HCT116 (cell line): ENCODE measurements around the gene TPI1. TPM values are rescaled to one million over a fixed set of nuclear protein-coding genes. Genes with fewer than 3 reads are reported as not detected.
A peak's percentile ranks its signal among the peaks of the same experiment; 100 is the strongest.

ENCODE experiments used
- ATAC-seq: fragments of 200-7000 bp; cut with Tn5 transposase; 2 replicates; pipeline ENCODE4 v1.9.1; 2020; ENCODE audit warnings: mild to moderate bottlenecking, moderate library complexity
- BruUV-seq: library from RNA; stranded (reverse); fragments of 400-500 nt; replicated peaks from 2 replicates; lab custom pipeline; 2021; lab: Mats Ljungman, UMichigan
- CTCF ChIA-PET: fragments of 300-600 bp; sonication (Branson Sonifier 250); formaldehyde crosslinking; loops from one replicate; lab custom pipeline; 2021; ENCODE audit warnings: antibody characterized with exemption; lab: Charles Lee
- POLR2A ChIA-PET: fragments of 300-600, 350-600 bp; sonication (Branson Sonifier 250); formaldehyde crosslinking; loops from one replicate; lab custom pipeline; 2021; ENCODE audit warnings: antibody characterized with exemption; lab: Charles Lee
- RAD21 ChIA-PET, 2 experiments: fragments of 300-600 bp; sonication (Branson Sonifier 250); formaldehyde crosslinking; loops; one replicate each; lab custom pipeline; 2023; ENCODE audit warnings: low total read pairs in 2 of 2; ENCODE audit not compliant: uncharacterized antibody in 2 of 2, unreplicated experiment in 2 of 2, low non-redundant PET in 1 of 2; lab: Charles Lee
- DNase-seq: peaks from one replicate; pipeline ENCODE4 v3.0.0-alpha.2; 2010; ENCODE audit warnings: low read depth, low spot score
- H2AFZ ChIP-seq: fragments of 200-600 bp; shearing (Covaris generic), sonication (generic); 2 replicates; pipeline ENCODE4 v1.6.1; 2017; ENCODE audit warnings: low read depth, mixed run types, mixed read lengths, antibody characterized with exemption, low read length; ENCODE audit not compliant: poor library complexity, severe bottlenecking
- H3K27ac ChIP-seq: 2 replicates; pipeline ENCODE4 v1.5.1; 2012; ENCODE audit warnings: low read depth, low read length
- H3K27me3 ChIP-seq: fragments of 200-600 bp; sonication (generic); 2 replicates; pipeline ENCODE4 v1.6.1; 2016; ENCODE audit warnings: mixed run types, low read length, mixed read lengths; ENCODE audit not compliant: insufficient read depth
- H3K36me3 ChIP-seq, 2 experiments: fragments of 200-500 bp in 1 of 2; fragments of 200-600 bp in 1 of 2; sonication (Bioruptor generic) in 1 of 2; sonication (generic) in 1 of 2; 2 replicates each; pipeline versions ENCODE4 v1.5.1 to v1.6.1; 2014 to 2016; ENCODE audit warnings: low read length in 2 of 2, inconsistent platforms in 1 of 2, mixed read lengths in 1 of 2, mixed run types in 1 of 2; ENCODE audit not compliant: insufficient read depth in 2 of 2, control insufficient read depth in 1 of 2
- H3K4me1 ChIP-seq, 2 experiments: fragments of 200-600 bp in 1 of 2; sonication (generic) in 1 of 2; 2 replicates each; pipeline versions ENCODE4 v1.5.1 to v1.6.1; 2012 to 2017; ENCODE audit warnings: low read length in 2 of 2, inconsistent platforms in 1 of 2, mild to moderate bottlenecking in 1 of 2, mixed read lengths in 1 of 2, mixed run types in 1 of 2, moderate library complexity in 1 of 2; ENCODE audit not compliant: insufficient read depth in 2 of 2, control insufficient read depth in 1 of 2
- H3K4me2 ChIP-seq: fragments of 200-600 bp; sonication (generic); 2 replicates; pipeline ENCODE4 v1.6.1; 2017; ENCODE audit warnings: mixed run types, low read length, mixed read lengths
- H3K4me3 ChIP-seq, 2 experiments: fragments of 200-600 bp in 1 of 2; sonication (generic) in 1 of 2; replicated peaks in 1 of 2; 2 replicates each; pipeline ENCODE4 v1.5.1; 2011 to 2016; ENCODE audit warnings: low read length in 2 of 2, control low read depth in 1 of 2, low read depth in 1 of 2, mild to moderate bottlenecking in 1 of 2, mixed read lengths in 1 of 2, mixed run types in 1 of 2
- H3K79me2 ChIP-seq: fragments of 200-600 bp; sonication (generic); 2 replicates; pipeline ENCODE4 v1.6.1; 2017; ENCODE audit warnings: mild to moderate bottlenecking, mixed run types, low read length, moderate library complexity, mixed read lengths; ENCODE audit not compliant: insufficient read depth
- H3K9ac ChIP-seq: fragments of 200-600 bp; sonication (generic); 2 replicates; pipeline ENCODE4 v1.6.1; 2016; ENCODE audit warnings: low read length, mixed read lengths
- H3K9me2 ChIP-seq: fragments of 200-600 bp; sonication (generic), shearing (Covaris generic); 2 replicates; pipeline ENCODE4 v1.6.1; 2017; ENCODE audit warnings: mixed run types, mild to moderate bottlenecking, moderate library complexity; ENCODE audit not compliant: insufficient read depth
- H3K9me3 ChIP-seq, 2 experiments: fragments of 200-500 bp in 1 of 2; fragments of 200-600 bp in 1 of 2; sonication (Bioruptor generic) in 1 of 2; sonication (generic) in 1 of 2; 2 replicates each; pipeline ENCODE4 v1.6.1; 2014 to 2017; ENCODE audit warnings: low read length in 2 of 2, mixed read lengths in 2 of 2, inconsistent platforms in 1 of 2, low read depth in 1 of 2, mild to moderate bottlenecking in 1 of 2, mixed run types in 1 of 2, moderate library complexity in 1 of 2; ENCODE audit not compliant: control insufficient read depth in 1 of 2, insufficient read depth in 1 of 2
- H4K20me1 ChIP-seq: fragments of 200-600 bp; sonication (generic), shearing (Covaris generic); 2 replicates; pipeline ENCODE4 v1.6.1; 2017; ENCODE audit warnings: mixed run types, mild to moderate bottlenecking, moderate library complexity; ENCODE audit not compliant: insufficient read depth
- ELF1 ChIP-seq: IDR thresholded peaks from 2 replicates; pipeline ENCODE4 v1.6.1; 2012; ENCODE audit warnings: low read depth, borderline replicate concordance
- JUND ChIP-seq: IDR thresholded peaks from 2 replicates; pipeline ENCODE4 v1.6.1; 2012
- POLR2A ChIP-seq: IDR thresholded peaks from 2 replicates; pipeline ENCODE4 v1.7.0; 2011; ENCODE audit warnings: borderline replicate concordance; ENCODE audit not compliant: insufficient read depth, insufficient read length; ENCODE audit errors: extremely low read depth
- POLR2AphosphoS5 ChIP-seq: IDR thresholded peaks from 2 replicates; pipeline ENCODE4 v1.6.1; 2011; ENCODE audit warnings: mild to moderate bottlenecking, low read depth, low read length, moderate library complexity
- ZFX ChIP-seq: fragments of 450-650 bp; IDR thresholded peaks from 2 replicates; pipeline ENCODE4 v1.6.1; 2017
- intact Hi-C: fragments of 100-400 bp; cut with micrococcal nuclease; formaldehyde crosslinking; loops from 2 replicates; pipeline ENCODE4 v1.10.0; 2022
- total RNA-seq: library from RNA; stranded (reverse); gene quantifications from one replicate; pipeline ENCODE4 v1.2.1, GENCODE V29; 2021; ENCODE audit not compliant: unreplicated experiment

TPI1 gene
- total RNA-seq, 1 experiment from 2014 or later, result 1,068 TPM

DNA sequence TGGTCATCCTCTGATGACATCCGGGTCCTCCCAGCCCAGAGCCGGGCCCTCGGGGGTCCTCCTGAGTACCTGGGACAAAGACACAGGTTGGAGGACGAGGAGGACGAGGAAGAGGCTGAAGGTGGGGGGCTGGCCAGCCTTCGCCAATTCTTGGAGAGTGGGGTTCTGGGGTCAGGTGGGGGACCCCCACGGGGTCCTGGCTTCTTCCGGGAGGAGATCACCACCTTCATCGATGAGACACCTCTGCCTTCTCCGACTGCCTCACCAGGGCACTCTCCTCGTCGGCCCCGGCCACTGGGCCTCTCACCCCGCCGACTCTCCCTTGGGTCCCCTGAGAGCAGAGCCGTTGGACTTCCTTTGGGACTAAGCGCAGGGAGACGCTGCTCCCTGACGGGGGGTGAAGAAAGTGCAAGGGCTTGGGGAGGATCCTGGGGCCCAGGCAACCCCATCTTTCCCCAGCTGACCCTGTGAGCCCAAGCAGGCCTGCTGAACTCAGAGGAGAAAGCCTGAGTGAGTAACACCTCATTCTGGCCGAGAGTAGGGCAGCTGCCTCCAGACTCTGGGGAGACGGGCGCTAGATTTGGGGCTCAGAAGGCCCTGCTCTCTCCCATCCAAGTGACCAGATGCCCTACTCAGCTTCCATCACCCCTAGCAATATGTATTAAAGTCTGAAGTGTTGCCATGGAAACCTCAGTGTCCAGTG, 40.4 kb upstream of the TPI1 start:
- BruUV-seq, result no TSS peak
- Histone ChIP-seq H3K79me2 (peaks cover 31% of the 10 kb centered on the region), H3K9me3 (no peaks in the 10 kb centered on the region), H3K9me2 (no peaks in the 10 kb centered on the region), H3K27ac (peak overlapping the region; percentile 78), H3K4me1 (peaks cover 17 to 41% of the 10 kb centered on the region in 2 experiments), H3K4me2 (peak overlapping the region; percentile 91), H4K20me1 (no peaks in the 10 kb centered on the region), H3K36me3 (peaks cover 5 to 12% of the 10 kb centered on the region in 2 experiments; a peak in 2 of 4 replicates), H3K9ac (peak overlapping the region; percentile 66), H2AFZ (no peak overlapping the region), H3K4me3 (peak overlapping the region; percentile 54 to 95), H3K27me3 (peaks cover 6% of the 10 kb centered on the region; the same call in 1 of the 2 replicates)
- ChIA-PET RAD21 (no interaction called here), CTCF (interaction anchor here (0.9 to 2.4 kb wide), 3 partner anchors 61 to 74 kb away, joined by 3 to 11 read pairs (median 3); partner anchors contain the start of genes MLF2 and PTMS), POLR2A (interaction anchor here (1.0 to 1.4 kb wide), 2 partner anchors 61 to 137 kb away, joined by 3 to 4 read pairs; partner anchors contain the start of genes PTMS and ZNF384)
- ATAC-seq (no peak), DNase-seq (no peak)
- intact Hi-C loops, result no loop called here
- no peak for TF ChIP-seq ELF1
- TF ChIP-seq ZFX, result peak; percentile 16; the same call in 1 of the 2 replicates

DNA sequence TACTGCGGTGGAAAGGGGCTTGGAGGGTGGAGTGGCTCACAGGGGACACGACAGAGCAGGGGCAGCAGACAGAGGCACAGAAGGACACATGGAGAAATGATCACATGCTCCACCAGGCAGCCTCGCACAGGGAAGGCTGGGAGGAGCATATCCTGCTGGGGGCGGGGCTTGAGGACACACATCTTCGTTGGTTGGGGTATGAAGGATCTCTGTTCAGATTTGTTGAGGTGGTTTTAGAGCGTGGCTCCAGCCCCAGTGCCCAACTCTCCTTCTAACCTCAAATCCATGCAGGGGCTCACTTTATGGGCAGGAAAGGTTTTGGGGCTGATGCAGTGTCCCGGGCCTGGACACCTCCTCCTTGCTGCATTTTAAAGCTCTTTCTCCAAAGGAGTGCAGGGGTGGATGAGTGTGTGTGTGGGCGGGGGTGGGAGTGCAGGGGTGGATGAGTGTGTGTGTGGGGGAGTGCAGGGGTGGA, 39.9 kb upstream of the TPI1 start:
- TF ChIP-seq POLR2AphosphoS5 (peak; percentile 85), POLR2A (peak; percentile 81), JUND (no peak)
- H3K9me2 ChIP-seq, result no peaks in the 10 kb centered on the region
- H4K20me1 ChIP-seq, result no peaks in the 10 kb centered on the region
- TSS peak; percentile 40 for BruUV-seq
- peak overlapping the region; percentile 78 for H3K27ac ChIP-seq
- RAD21 ChIA-PET, result no interaction called here
- POLR2A ChIA-PET, result interaction anchor here (1.0 to 3.6 kb wide), 3 partner anchors 41 to 138 kb away, joined by 3 to 11 read pairs (median 4); partner anchors contain the start of genes PTMS and ZNF384
- peaks cover 5 to 17% of the 10 kb centered on the region in 2 experiments; a peak in 2 of 4 replicates for H3K36me3 ChIP-seq
- DNase-seq (peak; percentile 69), ATAC-seq (peak; percentile 66)
- no peaks in the 10 kb centered on the region for H3K9me3 ChIP-seq
- CTCF ChIA-PET, result interaction anchor here (1.4 to 2.7 kb wide), 3 partner anchors 24 to 74 kb away, joined by 3 to 11 read pairs (median 8); partner anchors contain the start of genes CDCA3, MLF2, PTMS and USP5
- peaks cover 12 to 35% of the 10 kb centered on the region in 2 experiments for H3K4me1 ChIP-seq
- no peak overlapping the region for H2AFZ ChIP-seq
- peak overlapping the region; percentile 66 for H3K9ac ChIP-seq
- intact Hi-C loops, result no loop called here
- H3K79me2 ChIP-seq, result peaks cover 31% of the 10 kb centered on the region
- peak overlapping the region; percentile 91 for H3K4me2 ChIP-seq
- peak overlapping the region; percentile 54 to 95 for H3K4me3 ChIP-seq
- H3K27me3 ChIP-seq, result peaks cover 1% of the 10 kb centered on the region; the same call in 1 of the 2 replicates
